ENCODE results near the gene ETV3. TPM values are rescaled to one million over a fixed set of nuclear protein-coding genes. Genes with fewer than 3 reads are reported as not detected.

The ETV3 gene
- total and polyA plus RNA-seq, 2 of the 13 experiments (the other 11 are each of a cell fraction or from before 2014, with no cell fraction given), result 4.2 to 5.8 TPM

GRCh38 chr1:157138220-157139051 lies at the start of gene ETV3 (continued):
- TF ChIP-seq ARHGAP35 (CRISPR knock-in tag; IDR thresholded peaks at IDR 0.05; ENCODE audit: borderline replicate concordance) (peak; percentile 90), STAT6 (CRISPR knock-in tag; IDR thresholded peaks at IDR 0.05; ENCODE audit: borderline replicate concordance) (no peak), ZBTB26 (CRISPR knock-in tag; IDR thresholded peaks at IDR 0.05; ENCODE audit: borderline replicate concordance) (0 out of 2 replicates have a peak, but pooled peaks have one; percentile 15), ZNF225 (CRISPR knock-in tag; IDR thresholded peaks at IDR 0.05) (peak; percentile 37; the same call in 1 of the 2 replicates), NCOA2 (CRISPR knock-in tag; IDR thresholded peaks at IDR 0.05) (peak; percentile 18; the same call in 1 of the 2 replicates), CREM (IDR thresholded peaks at IDR 0.05) (peak; percentile 90), CREM (CRISPR knock-in tag; IDR thresholded peaks at IDR 0.05) (peak; percentile 5; the same call in 1 of the 2 replicates), RORA (CRISPR knock-in tag; IDR thresholded peaks at IDR 0.05) (no peak), NRL (CRISPR knock-in tag; IDR thresholded peaks at IDR 0.05; ENCODE audit: borderline replicate concordance) (peak; percentile 81; the same call in 1 of the 2 replicates), ZNF556 (CRISPR knock-in tag; IDR thresholded peaks at IDR 0.05; ENCODE audit: borderline replicate concordance) (no peak; the same call in 1 of the 2 replicates), NR1H2 (CRISPR knock-in tag; IDR thresholded peaks at IDR 0.05; ENCODE audit: borderline replicate concordance, low read depth) (peak; percentile 76; the same call in 1 of the 2 replicates), SP4 (CRISPR knock-in tag; IDR thresholded peaks at IDR 0.05) (peak; percentile 90), ZNF598 (CRISPR knock-in tag; IDR thresholded peaks at IDR 0.05; ENCODE audit: borderline replicate concordance) (no peak), SKI (IDR thresholded peaks at IDR 0.05; ENCODE audit: partially characterized antibody) (peak; percentile 42), KMT2A (CRISPR knock-in tag; IDR thresholded peaks at IDR 0.05) (no peak), ZNF337 (CRISPR knock-in tag; IDR thresholded peaks at IDR 0.05; ENCODE audit: borderline replicate concordance, low read depth) (no peak), ZBTB1 (CRISPR knock-in tag; IDR thresholded peaks at IDR 0.05; ENCODE audit: borderline replicate concordance) (no peak; the same call in 1 of the 2 replicates), ZBTB7B (CRISPR knock-in tag; IDR thresholded peaks at IDR 0.05) (peak; percentile 53; the same call in 1 of the 2 replicates), ZNF33A (CRISPR knock-in tag; IDR thresholded peaks at IDR 0.05; ENCODE audit: borderline replicate concordance) (0 out of 2 replicates have a peak, but pooled peaks have one; percentile 25), ZNF431 (CRISPR knock-in tag; IDR thresholded peaks at IDR 0.05; ENCODE audit: borderline replicate concordance, low read depth) (peak; percentile 70; the same call in 1 of the 2 replicates), ZNF362 (CRISPR knock-in tag; IDR thresholded peaks at IDR 0.05; ENCODE audit: borderline replicate concordance) (no peak), GRHL1 (CRISPR knock-in tag; conservative IDR thresholded peaks at IDR 0.05) (no peak)
